ENCODE data around the gene PANX2. TPM values are rescaled to one million over a fixed set of nuclear protein-coding genes. Genes with fewer than 3 reads are reported as not detected.
"Not testable (repeated sequence)": the region's sequence is repeated elsewhere in the genome, so short reads cannot be mapped to it uniquely, and the experiment has no call there.

Gene PANX2
- total RNA-seq, 1 experiment from 2014 or later, result not detected

DNA sequence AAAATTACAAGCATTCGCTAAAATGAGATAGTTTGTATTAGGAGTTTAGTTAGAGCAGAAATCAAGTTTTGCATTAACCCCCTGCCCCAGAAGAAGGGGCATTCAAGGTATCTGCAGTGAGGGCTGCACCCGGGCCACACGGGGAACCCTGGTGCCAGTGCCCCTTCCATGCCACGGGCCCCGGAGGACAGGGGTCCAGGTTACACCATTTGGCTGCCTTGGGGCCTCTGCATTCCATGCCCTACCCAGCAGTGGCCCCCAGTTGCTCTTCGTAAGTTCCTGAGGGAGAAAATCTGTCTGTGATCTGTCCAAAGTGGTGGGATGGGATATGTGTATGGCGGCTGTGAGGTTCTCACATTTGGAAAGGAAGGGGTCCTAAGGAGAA is 16.8 kb upstream of the PANX2 start:
- Histone ChIP-seq H3K9me3 (replicated peaks) (no peaks in the 10 kb centered on the region), H3K4me1 (no peaks in the 10 kb centered on the region), H3K36me3 (no peaks in the 10 kb centered on the region), H3K27ac (no peak overlapping the region), H3K4me3 (no peak overlapping the region), H3K27me3 (peaks cover 16% of the 10 kb centered on the region; the same call in 1 of the 2 replicates)
- DNase-seq, result no peak

DNA sequence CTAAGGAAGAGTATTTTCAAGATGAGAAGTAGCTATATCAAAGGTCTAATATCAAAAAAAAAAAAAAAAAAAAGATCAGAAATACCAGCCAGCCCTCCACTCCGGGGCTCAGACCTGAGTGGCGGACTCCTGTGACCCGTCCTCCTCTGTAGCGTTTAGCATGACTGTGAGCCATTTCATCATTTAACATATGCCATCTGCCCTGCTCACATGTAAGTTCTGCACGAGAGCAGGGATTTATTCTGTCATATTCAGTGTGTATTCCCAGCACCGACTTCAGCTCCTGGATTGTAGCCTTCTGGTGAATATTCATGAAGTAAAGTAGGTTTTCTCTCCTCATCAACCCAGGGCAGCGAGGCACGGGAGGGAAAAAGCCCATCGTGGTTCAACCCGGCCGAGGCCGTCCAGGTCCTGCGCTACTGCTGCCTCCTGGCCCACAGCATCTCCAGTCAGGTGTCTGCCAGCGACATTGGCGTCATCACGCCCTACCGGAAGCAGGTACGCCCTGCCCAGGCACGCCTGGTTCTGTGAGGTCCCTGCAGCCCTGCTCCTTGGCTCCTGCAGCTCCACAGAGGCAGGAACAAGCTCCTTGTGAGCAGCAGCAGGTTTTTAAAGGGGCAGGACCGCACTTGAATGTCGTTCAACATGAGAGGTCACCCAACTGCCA is 12.7 kb upstream of the PANX2 start:
- no peak for DNase-seq
- Histone ChIP-seq H3K27ac (no peak overlapping the region), H3K4me1 (no peaks in the 10 kb centered on the region), H3K36me3 (no peaks in the 10 kb centered on the region), H3K9me3 (replicated peaks) (no peaks in the 10 kb centered on the region), H3K27me3 (peaks cover 9% of the 10 kb centered on the region; the same call in 1 of the 2 replicates), H3K4me3 (no peak overlapping the region)

DNA sequence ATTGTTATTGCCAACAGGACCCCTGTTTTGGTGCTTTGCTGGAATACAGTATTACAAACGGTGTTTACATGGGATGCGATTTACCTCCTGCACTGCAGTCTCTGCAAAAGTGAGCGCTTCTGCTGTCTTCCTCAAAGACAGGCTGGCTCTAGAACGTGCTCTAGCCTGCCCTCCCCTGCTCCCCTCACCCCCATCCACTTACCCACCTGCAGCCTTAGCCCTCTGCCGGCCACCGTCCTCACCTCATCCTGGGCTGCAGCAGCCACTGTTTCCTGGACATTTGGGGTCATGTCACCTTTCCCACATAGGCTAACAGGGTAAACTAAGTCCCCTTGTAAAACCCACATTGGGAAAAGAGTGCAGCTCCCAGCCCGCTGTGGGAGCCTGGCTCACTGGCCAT is 9.6 kb upstream of the PANX2 start:
- DNase-seq, result no peak
- no peaks in the 10 kb centered on the region for H3K36me3 ChIP-seq
- peaks cover 8% of the 10 kb centered on the region; the same call in 1 of the 2 replicates for H3K27me3 ChIP-seq
- H3K4me3 ChIP-seq, result no peak overlapping the region
- H3K4me1 ChIP-seq, result no peaks in the 10 kb centered on the region
- no peak overlapping the region for H3K27ac ChIP-seq
- no peaks in the 10 kb centered on the region for H3K9me3 ChIP-seq (replicated peaks)

DNA sequence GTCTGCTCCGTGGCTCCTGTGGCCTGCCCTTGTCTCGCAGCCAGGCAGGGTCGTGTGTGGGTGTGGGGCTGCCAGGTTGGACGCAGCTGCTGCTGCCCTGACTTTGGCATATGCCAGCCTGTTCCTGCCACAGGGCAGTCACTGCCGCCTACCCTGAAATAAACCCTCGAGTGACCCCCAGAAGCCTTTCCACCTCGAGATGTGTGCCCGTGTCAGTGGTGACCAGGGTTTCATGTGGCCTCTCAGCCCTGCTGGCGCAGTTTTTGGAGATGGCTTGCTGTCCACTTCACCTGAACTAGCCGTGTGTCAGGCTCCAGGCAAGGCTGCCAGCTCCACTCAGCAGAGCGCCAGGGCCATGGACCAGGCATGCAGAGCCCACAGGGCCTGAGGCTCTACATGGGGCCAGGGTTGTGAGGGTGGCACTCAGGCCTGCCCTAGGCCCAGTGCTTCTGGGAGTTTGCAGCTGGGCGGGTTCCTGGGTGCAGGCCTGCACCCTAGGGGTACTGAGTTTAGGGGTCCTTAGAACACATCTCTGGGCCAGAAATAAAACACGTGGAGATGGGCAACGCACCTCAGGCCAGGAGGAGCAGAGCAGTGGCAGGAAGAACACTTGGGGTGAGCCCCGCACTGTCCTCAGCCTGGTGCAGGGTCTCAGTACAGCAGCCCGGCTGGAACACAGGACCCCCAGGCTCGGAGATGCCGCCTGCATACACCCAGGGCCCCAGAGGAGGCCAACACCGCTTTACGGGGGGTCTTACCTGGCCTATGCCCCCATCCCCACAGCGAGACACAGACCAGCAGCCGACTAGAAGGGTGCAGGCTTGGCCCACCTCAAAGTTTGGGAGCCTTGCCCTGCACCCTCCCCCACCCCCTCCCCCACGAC is 8.8 kb upstream of the PANX2 start:
- Histone ChIP-seq H3K36me3 (no peaks in the 10 kb centered on the region), H3K27ac (no peak overlapping the region), H3K27me3 (peaks cover 8% of the 10 kb centered on the region; the same call in 1 of the 2 replicates), H3K9me3 (replicated peaks) (no peaks in the 10 kb centered on the region), H3K4me1 (no peaks in the 10 kb centered on the region), H3K4me3 (no peak overlapping the region)
- DNase-seq, result no peak

DNA sequence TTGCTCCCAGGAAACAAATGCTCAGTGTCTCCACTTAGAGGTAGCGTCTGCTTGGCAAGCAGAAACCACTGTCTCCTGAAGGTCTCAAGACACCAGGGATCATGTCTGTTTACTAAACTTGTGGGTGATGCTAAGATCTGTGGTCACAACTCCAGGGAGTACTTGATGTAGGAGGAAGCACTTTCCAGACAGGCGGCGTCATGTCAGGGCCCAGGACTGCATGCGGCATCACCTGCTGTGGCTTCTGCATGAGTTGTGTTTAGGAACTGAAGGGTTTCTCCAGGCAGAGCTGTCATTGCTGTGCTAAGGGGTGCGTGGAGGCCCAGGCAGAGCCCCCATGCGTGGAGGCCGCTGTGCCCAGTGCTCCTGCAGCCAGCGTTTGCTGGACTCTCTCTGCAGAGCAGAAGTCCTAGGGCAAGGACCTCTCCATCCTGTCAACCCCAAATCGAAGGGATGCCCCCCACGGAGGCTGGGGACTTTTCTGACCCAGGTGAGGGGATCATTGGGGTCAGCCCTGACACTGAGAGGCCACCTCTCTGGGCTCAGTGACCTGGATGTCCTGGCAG is 8.1 kb upstream of the PANX2 start:
- H3K4me1 ChIP-seq, result no peaks in the 10 kb centered on the region
- H3K36me3 ChIP-seq, result no peaks in the 10 kb centered on the region
- H3K4me3 ChIP-seq, result no peak overlapping the region
- H3K27me3 ChIP-seq, result peaks cover 9% of the 10 kb centered on the region; the same call in 1 of the 2 replicates
- H3K9me3 ChIP-seq (replicated peaks), result no peaks in the 10 kb centered on the region
- no peak for DNase-seq
- H3K27ac ChIP-seq, result no peak overlapping the region

DNA sequence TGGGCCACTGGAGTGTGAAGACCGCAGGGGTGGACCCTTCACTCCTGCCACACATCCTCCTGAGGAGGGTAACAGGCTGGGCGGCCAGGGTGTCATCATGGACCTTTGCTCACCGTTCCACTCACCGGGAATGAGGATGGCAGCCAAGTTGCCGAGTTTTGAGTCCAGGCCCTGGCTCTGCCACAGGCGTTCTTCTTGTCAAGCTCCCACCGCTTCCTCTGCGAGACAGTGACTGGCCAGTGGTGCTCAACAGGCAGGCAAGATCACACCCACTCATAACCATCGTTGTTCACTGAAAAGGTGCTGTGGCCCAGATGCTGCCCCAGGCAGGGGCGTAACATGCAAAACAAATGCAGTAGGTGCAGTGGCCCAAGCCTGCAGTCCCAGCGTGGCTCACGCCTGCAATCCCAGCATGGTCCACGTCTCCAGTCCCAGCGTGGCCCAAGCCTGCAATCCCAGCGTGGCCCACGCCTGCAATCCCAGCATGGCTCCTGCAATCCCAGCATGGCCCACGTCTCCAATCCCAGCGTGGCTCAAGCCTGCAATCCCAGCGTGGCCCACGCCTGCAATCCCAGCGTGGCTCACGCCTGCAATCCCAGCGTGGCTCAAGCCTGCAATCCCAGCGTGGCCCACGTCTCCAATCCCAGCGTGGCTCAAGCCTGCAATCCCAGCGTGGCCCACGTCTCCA is 5.0 kb upstream of the PANX2 start:
- no peak for DNase-seq

DNA sequence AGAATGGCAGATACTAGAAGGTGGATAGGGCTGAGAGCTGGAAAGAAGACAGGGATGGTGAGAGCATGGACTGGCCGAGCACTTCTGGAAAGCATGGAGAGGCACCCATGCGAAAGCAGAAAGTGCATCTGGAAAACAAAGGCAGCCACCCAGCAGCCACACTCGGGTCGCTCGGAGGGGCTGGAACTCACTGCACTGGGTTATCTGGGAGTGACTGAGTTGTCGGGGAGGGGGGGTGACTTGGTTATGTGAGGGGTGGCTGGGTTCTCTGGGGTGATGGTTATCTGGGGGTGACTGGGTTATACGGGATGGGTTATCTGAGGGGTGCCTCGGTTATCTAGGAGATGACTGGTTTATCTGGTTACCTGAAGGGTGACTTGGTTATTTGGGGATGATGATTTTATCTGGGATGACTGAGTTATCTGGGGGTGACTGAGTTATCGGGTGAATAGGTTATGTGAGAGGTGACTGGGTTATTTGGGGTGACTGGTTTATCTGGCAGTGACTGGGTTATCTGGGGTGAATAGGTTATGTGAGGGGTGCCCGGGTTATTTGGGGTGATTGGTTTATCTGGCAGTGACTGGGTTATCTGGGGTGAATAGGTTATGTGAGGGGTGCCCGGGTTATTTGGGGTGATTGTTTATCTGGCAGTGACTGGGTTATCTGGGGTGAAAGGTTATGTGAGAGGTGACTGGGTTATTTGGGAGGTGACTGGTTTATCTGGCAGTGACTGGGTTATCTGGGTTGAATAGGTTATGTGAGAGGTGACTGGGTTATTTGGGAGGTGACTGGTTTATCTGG is 2.6 kb upstream of the PANX2 start:
- H3K27me3 ChIP-seq, result peaks cover 35% of the 10 kb centered on the region
- H3K4me3 ChIP-seq, result no peak overlapping the region
- no peaks in the 10 kb centered on the region for H3K9me3 ChIP-seq (replicated peaks)

More for the DNA sequence above, 5.0 kb upstream of the PANX2 start:
- H3K9me3 ChIP-seq (replicated peaks), result no peaks in the 10 kb centered on the region
- no peak overlapping the region for H3K27ac ChIP-seq
- no peak overlapping the region for H3K4me3 ChIP-seq
- H3K27me3 ChIP-seq, result peaks cover 21% of the 10 kb centered on the region
- H3K36me3 ChIP-seq, result no peaks in the 10 kb centered on the region
- no peaks in the 10 kb centered on the region for H3K4me1 ChIP-seq

DNA sequence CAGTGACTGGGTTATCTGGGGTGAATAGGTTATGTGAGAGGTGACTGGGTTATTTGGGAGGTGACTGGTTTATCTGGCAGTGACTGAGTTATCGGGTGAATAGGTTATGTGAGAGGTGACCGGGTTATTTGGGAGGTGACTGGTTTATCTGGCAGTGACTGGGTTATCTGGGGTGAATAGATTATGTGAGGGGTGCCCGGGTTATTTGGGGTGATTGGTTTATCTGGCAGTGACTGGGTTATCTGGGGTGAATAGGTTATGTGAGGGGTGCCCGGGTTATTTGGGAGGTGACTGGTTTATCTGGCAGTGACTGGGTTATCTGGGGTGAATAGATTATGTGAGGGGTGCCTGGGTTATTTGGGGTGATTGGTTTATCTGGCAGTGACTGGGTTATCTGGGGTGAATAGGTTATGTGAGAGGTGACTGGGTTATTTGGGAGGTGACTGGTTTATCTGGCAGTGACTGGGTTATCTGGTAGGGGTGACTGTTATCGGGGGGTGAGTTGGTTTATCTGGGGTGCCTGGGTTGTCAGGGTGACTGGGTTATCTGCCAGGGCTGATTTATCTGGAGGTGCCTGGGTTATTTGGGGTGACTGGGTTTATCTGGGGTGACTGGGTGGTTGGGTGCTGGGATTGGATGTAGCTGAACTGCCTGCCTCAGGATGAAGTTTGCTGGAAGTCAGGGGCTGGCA is 1.9 kb upstream of the PANX2 start:
- not testable (repeated sequence) for H3K4me3 ChIP-seq; DNase-seq; H3K27ac ChIP-seq; H3K4me1 ChIP-seq; H3K36me3 ChIP-seq; H3K9me3 ChIP-seq (replicated peaks)
- H3K27me3 ChIP-seq, result peaks cover 41% of the 10 kb centered on the region

More for the DNA sequence above, 2.6 kb upstream of the PANX2 start:
- Histone ChIP-seq H3K36me3 (no peaks in the 10 kb centered on the region), H3K4me1 (no peaks in the 10 kb centered on the region), H3K27ac (no peak overlapping the region)
- DNase-seq, result no peak

DNA sequence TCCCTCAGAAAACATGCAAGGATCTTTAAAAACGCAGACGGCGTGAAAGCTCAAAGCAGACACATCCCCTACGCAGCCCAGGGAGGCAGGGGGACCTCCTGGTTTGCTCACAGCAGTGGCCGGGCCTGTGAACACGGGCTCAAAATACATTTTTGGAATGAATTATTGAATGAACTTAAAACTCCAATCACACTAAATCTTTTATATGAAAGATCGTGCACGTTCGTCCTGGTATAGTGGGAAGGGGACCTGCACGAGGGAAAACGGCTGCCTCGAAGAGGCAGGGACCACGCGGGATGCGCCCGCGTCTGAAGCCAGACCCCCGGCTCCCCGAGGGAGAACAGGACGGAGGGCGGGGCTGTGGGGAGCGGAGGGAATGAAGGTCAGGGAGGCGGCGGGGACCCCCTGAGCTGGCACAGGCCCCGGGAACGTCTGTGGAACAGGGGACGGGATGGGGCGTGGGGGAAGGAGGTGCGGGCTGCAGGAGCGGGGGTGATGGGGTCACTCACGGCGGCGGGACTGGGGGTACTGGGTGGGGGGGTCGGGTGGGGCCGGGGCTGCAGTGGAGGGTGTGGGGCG is 1.3 kb upstream of the PANX2 start:
- no peaks in the 10 kb centered on the region for H3K9me3 ChIP-seq (replicated peaks)
- H3K27ac ChIP-seq, result no peak overlapping the region
- no peak overlapping the region for H3K4me3 ChIP-seq
- H3K4me1 ChIP-seq, result no peaks in the 10 kb centered on the region
- DNase-seq, result no peak
- H3K36me3 ChIP-seq, result no peaks in the 10 kb centered on the region
- peaks cover 48% of the 10 kb centered on the region for H3K27me3 ChIP-seq

DNA sequence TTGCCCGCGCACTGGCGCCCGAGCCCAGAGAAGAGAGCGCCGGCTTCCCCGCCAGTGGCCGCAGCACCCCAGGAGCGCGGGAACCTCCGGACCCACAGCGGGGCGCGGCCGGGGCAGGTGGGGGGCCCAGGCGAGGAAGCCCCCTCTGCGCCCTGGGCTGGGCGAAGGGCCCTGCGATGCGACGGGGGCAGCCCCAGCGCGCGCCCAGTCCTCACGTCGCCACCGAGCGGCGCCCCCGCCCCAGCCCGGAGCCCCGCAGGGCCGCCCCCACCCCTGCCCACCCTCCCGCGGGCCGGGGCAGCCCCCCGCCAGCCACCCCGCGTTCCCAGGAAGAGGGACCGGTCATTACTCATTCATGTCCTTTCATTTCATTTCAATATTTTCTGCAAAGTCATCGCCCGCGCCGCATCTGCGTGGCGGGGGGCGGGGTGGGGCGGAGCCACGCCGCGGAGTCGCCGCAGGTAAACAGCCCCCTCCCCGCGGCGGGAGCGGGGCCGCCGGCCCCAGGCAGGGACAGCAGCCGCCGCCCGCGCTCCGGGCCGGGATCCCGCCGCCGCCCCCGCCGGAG is 673 bp upstream of the PANX2 start:
- H3K27me3 ChIP-seq, result peaks cover 54% of the 10 kb centered on the region
- peak overlapping the region; percentile 34; the same call in 1 of the 2 replicates for H3K4me3 ChIP-seq
- H3K9me3 ChIP-seq (replicated peaks), result no peaks in the 10 kb centered on the region

DNA sequence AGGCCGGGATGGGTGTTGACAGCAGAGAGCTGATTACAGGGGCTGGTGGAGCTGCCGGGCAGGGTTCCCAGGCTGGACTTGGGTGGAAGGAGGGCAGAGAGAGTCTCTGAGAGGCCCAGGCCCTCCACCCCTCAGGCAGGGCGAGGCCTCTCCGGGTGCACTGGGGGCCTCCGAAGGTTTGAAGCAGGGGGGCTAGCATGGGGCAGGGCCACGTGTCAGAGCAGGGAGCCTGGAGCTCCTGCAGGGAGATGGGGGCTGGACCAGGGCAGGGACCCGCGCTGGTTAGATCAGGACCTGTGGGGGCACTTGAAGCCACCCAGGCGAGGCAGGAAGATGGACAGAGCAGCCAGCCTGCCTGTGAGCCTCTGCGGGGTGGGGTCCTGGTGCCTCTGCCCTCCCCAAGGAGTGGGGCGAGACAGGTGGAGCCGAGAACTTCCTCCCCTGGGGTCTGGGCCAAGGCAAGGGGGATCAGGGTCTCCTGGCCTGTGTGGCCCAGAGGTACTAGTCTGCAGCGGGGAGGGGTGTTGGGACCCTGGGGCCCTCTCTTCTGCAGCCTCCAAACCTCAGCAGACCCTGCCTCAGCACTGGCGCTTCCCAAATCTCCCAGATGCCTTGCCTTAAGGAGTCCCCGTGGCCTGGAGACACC is 911 bp downstream of the PANX2 start:
- Histone ChIP-seq H3K9me3 (replicated peaks) (no peaks in the 10 kb centered on the region), H3K27ac (no peak overlapping the region), H3K4me1 (no peaks in the 10 kb centered on the region), H3K27me3 (peaks cover 57% of the 10 kb centered on the region), H3K4me3 (no peak overlapping the region), H3K36me3 (no peaks in the 10 kb centered on the region)
- DNase-seq, result no peak

More for the DNA sequence above, 673 bp upstream of the PANX2 start:
- H3K36me3 ChIP-seq, result no peaks in the 10 kb centered on the region
- H3K27ac ChIP-seq, result no peak overlapping the region
- no peak for DNase-seq
- no peaks in the 10 kb centered on the region for H3K4me1 ChIP-seq

DNA sequence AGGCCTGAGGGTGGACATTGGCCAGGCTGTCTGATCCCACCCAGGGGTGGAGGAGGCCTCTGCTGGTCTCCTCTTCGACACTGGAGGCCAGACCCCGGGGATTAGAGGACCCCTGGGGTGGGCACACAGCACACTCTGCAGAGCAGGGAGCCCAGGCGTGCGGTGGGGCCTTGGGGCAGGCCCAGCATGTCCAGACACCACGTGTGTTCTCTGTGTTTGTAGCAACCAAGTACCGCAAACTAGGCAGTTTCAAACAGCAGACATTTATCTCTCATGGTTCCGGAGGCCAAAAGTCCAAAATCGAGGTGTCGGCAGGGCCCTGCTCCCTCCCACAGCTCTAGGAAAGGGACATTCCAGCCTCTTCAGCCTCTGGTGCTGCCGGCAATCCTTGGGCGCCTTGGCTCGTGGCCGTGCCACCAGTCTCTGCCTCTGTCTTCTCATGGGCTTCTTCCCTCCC is 1.5 kb downstream of the PANX2 start:
- Histone ChIP-seq H3K27me3 (peaks cover 57% of the 10 kb centered on the region), H3K4me1 (no peaks in the 10 kb centered on the region), H3K36me3 (no peaks in the 10 kb centered on the region), H3K9me3 (replicated peaks) (no peaks in the 10 kb centered on the region), H3K4me3 (no peak overlapping the region), H3K27ac (no peak overlapping the region)
- DNase-seq, result no peak

Measured in SJCRH30 (cell line).